Skeletal muscle cell (primary cell): ENCODE measurements around the gene CLCN1.

ENCODE experiments used
- DNase-seq: peaks from one replicate; pipeline ENCODE4 v3.0.0-alpha.2; 2010; ENCODE audit warnings: low read depth
- H3K4me3 ChIP-seq: 2 replicates; pipeline ENCODE4 v1.5.1; 2011; ENCODE audit warnings: low read depth, mild to moderate bottlenecking, control low read depth, low read length, moderate library complexity

CLCN1 gene

GRCh38 chr7:143325240-143325639 lies 9.3 kb downstream of the CLCN1 start:
- H3K4me3 ChIP-seq = no peak overlapping the region

GRCh38 chr7:143327903-143328302 lies 12.0 kb downstream of the CLCN1 start:
- H3K4me3 ChIP-seq = no peak overlapping the region
- no peak for DNase-seq

More at GRCh38 chr7:143325240-143325639, 9.3 kb downstream of the CLCN1 start:
- no peak for DNase-seq

GRCh38 chr7:143329471-143330170 lies 13.7 kb downstream of the CLCN1 start:
- DNase-seq = no peak
- H3K4me3 ChIP-seq = no peak overlapping the region

- no peak overlapping the region for H3K4me3 ChIP-seq
Observed at GRCh38 chr7:143331179-143331801, 15.4 kb downstream of the CLCN1 start.

GRCh38 chr7:143334244-143334643 lies 18.3 kb downstream of the CLCN1 start:
- no peak overlapping the region for H3K4me3 ChIP-seq
- DNase-seq = no peak

More at GRCh38 chr7:143331179-143331801, 15.4 kb downstream of the CLCN1 start:
- peak; percentile 95 for DNase-seq

- H3K4me3 ChIP-seq = no peak overlapping the region
Observed at GRCh38 chr7:143337216-143337615, 21.3 kb downstream of the CLCN1 start.

GRCh38 chr7:143341842-143342241 lies 25.9 kb downstream of the CLCN1 start:
- DNase-seq = no peak
- H3K4me3 ChIP-seq = no peak overlapping the region

More at GRCh38 chr7:143337216-143337615, 21.3 kb downstream of the CLCN1 start:
- DNase-seq = no peak

- no peak for DNase-seq
- no peak overlapping the region for H3K4me3 ChIP-seq
Observed at GRCh38 chr7:143343596-143343995, 27.7 kb downstream of the CLCN1 start.

GRCh38 chr7:143345428-143345900 lies 29.6 kb downstream of the CLCN1 start:
- no peak for DNase-seq
- H3K4me3 ChIP-seq = peak overlapping the region; percentile 17

GRCh38 chr7:143346018-143346417 lies 30.1 kb downstream of the CLCN1 start:
- DNase-seq = no peak
- no peak overlapping the region for H3K4me3 ChIP-seq

GRCh38 chr7:143347950-143348349 lies 32.0 kb downstream of the CLCN1 start:
- H3K4me3 ChIP-seq = no peak overlapping the region
- no peak for DNase-seq

GRCh38 chr7:143351060-143351459 lies 35.1 kb downstream of the CLCN1 start:
- DNase-seq = no peak
- no peak overlapping the region for H3K4me3 ChIP-seq

- no peak overlapping the region for H3K4me3 ChIP-seq
- DNase-seq = no peak
Observed at GRCh38 chr7:143351574-143351973, 35.7 kb downstream of the CLCN1 start.

GRCh38 chr7:143352531-143353002 lies 36.7 kb downstream of the CLCN1 start:
- no peak overlapping the region for H3K4me3 ChIP-seq
- DNase-seq = no peak

- no peak overlapping the region for H3K4me3 ChIP-seq
- DNase-seq = no peak
Observed at GRCh38 chr7:143354376-143354775, 38.5 kb downstream of the CLCN1 start.

- DNase-seq = no peak
- H3K4me3 ChIP-seq = no peak overlapping the region
Observed at GRCh38 chr7:143354965-143355364, 39.1 kb downstream of the CLCN1 start.

- H3K4me3 ChIP-seq = no peak overlapping the region
- no peak for DNase-seq
Observed at GRCh38 chr7:143355450-143356385, 39.8 kb downstream of the CLCN1 start.

- DNase-seq = no peak
- H3K4me3 ChIP-seq = no peak overlapping the region
Observed at GRCh38 chr7:143356414-143357050, 40.6 kb downstream of the CLCN1 start.

- no peak overlapping the region for H3K4me3 ChIP-seq
- DNase-seq = no peak
Observed at GRCh38 chr7:143358626-143359025, 42.7 kb downstream of the CLCN1 start.
